HepG2 (cell line): ENCODE measurements around the gene RABL6. TPM values are rescaled to one million over a fixed set of nuclear protein-coding genes. Genes with fewer than 3 reads are reported as not detected.
A peak's percentile ranks its signal among the peaks of the same experiment; 100 is the strongest.

ENCODE experiments used
- ATF1 ChIP-seq: IDR thresholded peaks from 2 replicates; pipeline ENCODE4 v1.6.1; 2016; ENCODE audit warnings: mild to moderate bottlenecking, control low read depth
- MXI1 ChIP-seq: IDR thresholded peaks from 3 replicates; pipeline ENCODE4 v1.6.1; 2012; ENCODE audit warnings: low read depth, low read length, inconsistent platforms, borderline replicate concordance
- NR3C1 ChIP-seq: sonication (generic); formaldehyde crosslinking; IDR thresholded peaks from 2 replicates; pipeline ENCODE4 v1.4.0; 2020; ENCODE audit warnings: missing genetic modification reagents
- PAWR ChIP-seq: sonication (generic); formaldehyde crosslinking; IDR thresholded peaks from 2 replicates; pipeline ENCODE4 v1.4.0; 2020; ENCODE audit warnings: missing genetic modification reagents, mild to moderate bottlenecking, borderline replicate concordance
- RXRA ChIP-seq: sonication (generic); formaldehyde crosslinking; IDR thresholded peaks from 2 replicates; pipeline ENCODE4 v1.5.1; 2020; ENCODE audit warnings: missing genetic modification reagents
- RXRB ChIP-seq: IDR thresholded peaks from 2 replicates; pipeline ENCODE4 v1.6.1; 2016; ENCODE audit warnings: borderline replicate concordance, missing genetic modification reagents, missing compliant biosample characterization
- SOX6 ChIP-seq, 2 experiments: fragments of 450-650 bp in 1 of 2; sonication (generic) in 1 of 2; formaldehyde crosslinking in 1 of 2; IDR thresholded peaks; 2 replicates each; pipeline versions ENCODE4 v1.4.0 to v1.6.1; 2017 to 2020; ENCODE audit warnings: antibody characterized with exemption in 1 of 2, mild to moderate bottlenecking in 1 of 2, missing genetic modification reagents in 1 of 2
- SP2 ChIP-seq: sonication (generic); formaldehyde crosslinking; IDR thresholded peaks from 2 replicates; pipeline ENCODE4 v1.5.1; 2020; ENCODE audit warnings: mild to moderate bottlenecking, missing genetic modification reagents
- SRSF4 ChIP-seq: fragments of 200-400 bp; formaldehyde crosslinking; IDR thresholded peaks from one replicate; pipeline ENCODE4 v1.6.1; 2018; ENCODE audit warnings: mild to moderate bottlenecking, low read depth, low read length, moderate library complexity; ENCODE audit not compliant: poor library complexity, severe bottlenecking
- ZFP36L2 ChIP-seq: sonication (generic); formaldehyde crosslinking; IDR thresholded peaks from 2 replicates; pipeline ENCODE4 v1.4.0; 2020; ENCODE audit warnings: missing genetic modification reagents
- ZKSCAN5 ChIP-seq: sonication (generic); formaldehyde crosslinking; IDR thresholded peaks from 2 replicates; pipeline ENCODE4 v1.5.1; 2020; ENCODE audit warnings: mild to moderate bottlenecking, missing genetic modification reagents
- ZNF263 ChIP-seq: sonication (generic); formaldehyde crosslinking; IDR thresholded peaks from 2 replicates; pipeline ENCODE4 v1.4.0; 2020; ENCODE audit warnings: missing genetic modification reagents
- ZNF34 ChIP-seq: sonication (generic); formaldehyde crosslinking; IDR thresholded peaks from 2 replicates; pipeline ENCODE4 v1.4.0; 2020; ENCODE audit warnings: mild to moderate bottlenecking, missing genetic modification reagents, borderline replicate concordance
- ZNF567 ChIP-seq: sonication (generic); formaldehyde crosslinking; IDR thresholded peaks from 2 replicates; pipeline ENCODE4 v1.8.1; 2023; ENCODE audit warnings: mild to moderate bottlenecking, missing genetic modification reagents, borderline replicate concordance
- polyA plus RNA-seq, 8 experiments: library from polyadenylated mRNA; depleted of rRNA in 3 of 8; stranded (reverse) in 7 of 8; unstranded in 1 of 8; fragments of >200 nt; fragmentation: Illumina TruSeq in 4 of 8; extraction: Trizol in 4 of 8; gene quantifications; 2 replicates each; pipeline versions ENCODE4 v1.2.1 to v1.2.3, GENCODE V29; 2011 to 2016; ENCODE audit warnings: low read depth in 4 of 8, missing spikeins in 1 of 8, mixed read lengths in 1 of 8; ENCODE audit not compliant: insufficient read depth in 1 of 8
- total RNA-seq, 5 experiments: library from RNA; depleted of rRNA; stranded (reverse); fragments of >200 nt; fragmentation: Illumina TruSeq; extraction: Trizol; gene quantifications; 2 replicates each; pipeline ENCODE4 v1.2.3, GENCODE V29; 2016; ENCODE audit warnings: low read depth in 1 of 5
- TF ChIP-seq, protein P1 (sequence below): sonication (generic); formaldehyde crosslinking; IDR thresholded peaks from 2 replicates; pipeline ENCODE4 v1.8.0; 2022; ENCODE audit warnings: missing genetic modification reagents, low read depth, mild to moderate bottlenecking, borderline replicate concordance
- TF ChIP-seq, protein P2 (sequence below): IDR thresholded peaks from 2 replicates; pipeline ENCODE4 v1.6.1; 2016; ENCODE audit warnings: missing biosample characterization, missing genetic modification reagents, low read depth
- TF ChIP-seq, protein P3 (sequence below): sonication (generic); formaldehyde crosslinking; IDR thresholded peaks from 2 replicates; pipeline ENCODE4 v1.4.0; 2020; ENCODE audit warnings: missing genetic modification reagents
- TF ChIP-seq, protein P4 (sequence below): sonication (generic); formaldehyde crosslinking; IDR thresholded peaks from 2 replicates; pipeline ENCODE4 v1.5.0; 2020; ENCODE audit warnings: mild to moderate bottlenecking, missing genetic modification reagents
- TF ChIP-seq, protein P5 (sequence below): sonication (generic); formaldehyde crosslinking; IDR thresholded peaks from 2 replicates; pipeline ENCODE4 v1.9.0; 2021; ENCODE audit warnings: missing genetic modification reagents, mild to moderate bottlenecking, borderline replicate concordance
- TF ChIP-seq, protein P6 (sequence below): sonication (generic); formaldehyde crosslinking; IDR thresholded peaks from 2 replicates; pipeline ENCODE4 v1.5.0; 2020; ENCODE audit warnings: missing genetic modification reagents

RABL6 gene
- total and polyA plus RNA-seq, 2 of the 13 experiments (the other 11 are each of a cell fraction or from before 2014, with no cell fraction given): 81.5 to 125 TPM

DNA sequence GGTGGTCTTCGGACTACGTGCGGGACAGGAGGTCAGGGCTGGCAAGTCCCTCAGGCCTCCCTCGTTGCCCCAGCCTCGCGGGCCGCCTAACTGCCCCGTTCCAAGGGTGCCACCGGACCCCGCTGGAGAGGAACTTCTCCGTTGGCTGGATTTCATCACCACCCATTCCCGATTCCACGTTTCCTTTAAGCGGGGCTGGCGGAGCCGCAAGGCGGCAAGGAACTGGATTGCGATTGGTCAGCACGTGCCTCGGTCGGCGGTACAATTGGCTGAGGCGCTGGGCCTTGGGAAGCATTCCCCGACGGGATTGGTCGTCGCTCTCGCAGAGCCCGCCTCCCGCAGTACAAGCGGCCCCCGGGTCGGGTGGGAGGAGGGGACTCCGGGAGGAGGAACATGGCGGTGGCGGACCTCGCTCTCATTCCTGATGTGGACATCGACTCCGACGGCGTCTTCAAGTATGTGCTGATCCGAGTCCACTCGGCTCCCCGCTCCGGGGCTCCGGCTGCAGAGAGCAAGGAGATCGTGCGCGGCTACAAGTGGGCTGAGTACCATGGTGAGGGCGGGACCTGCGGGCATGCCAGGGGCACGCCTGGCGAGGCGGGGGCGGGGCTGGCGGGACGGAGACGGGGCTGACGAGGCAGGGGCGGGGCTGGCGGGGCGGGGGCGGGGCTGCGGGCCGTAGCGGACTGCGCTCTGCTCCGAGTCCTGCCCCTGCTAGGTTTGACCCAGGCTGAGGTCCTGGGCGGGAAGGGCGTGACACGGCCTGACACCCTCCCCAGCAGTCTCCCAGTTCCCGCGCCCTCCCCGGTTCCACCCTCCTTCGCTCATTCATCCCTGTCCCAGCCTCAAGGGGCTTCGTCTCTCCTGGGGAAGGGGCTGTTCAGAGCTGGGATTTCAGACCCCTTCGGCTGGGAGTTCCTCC is 41.6 kb downstream of the RABL6 start, which contains the start of gene PHPT1 (continued):
- TF ChIP-seq, protein P1, sequence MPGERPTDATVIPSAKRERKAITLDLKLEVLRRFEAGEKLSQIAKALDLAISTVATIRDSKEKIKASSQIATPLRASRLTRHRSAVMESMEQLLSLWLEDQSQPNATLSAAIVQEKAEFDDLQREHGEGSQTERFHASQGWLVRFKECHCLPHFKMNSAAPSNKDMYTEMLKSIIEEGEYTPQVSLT (CRISPR knock-in tag): no peak
- TF ChIP-seq ZKSCAN5 (CRISPR knock-in tag) (no peak), ZFP36L2 (no peak), ZNF34 (CRISPR knock-in tag) (no peak), ZNF263 (CRISPR knock-in tag) (peak; percentile 75; the same call in 1 of the 2 replicates), NR3C1 (no peak), SOX6 (IDR thresholded peaks at IDR 0.05) (no peak), SOX6 (CRISPR knock-in tag; IDR thresholded peaks at IDR 0.05) (peak; percentile 35; the same call in 1 of the 2 replicates), MXI1 (peak; percentile 57; the same call in 1 of the 3 replicates), RXRB (CRISPR knock-in tag) (no peak), SRSF4 (no peak), ZNF567 (CRISPR knock-in tag) (no peak), RXRA (peak; percentile 48; the same call in 1 of the 2 replicates), PAWR (CRISPR knock-in tag) (no peak), ATF1 (CRISPR knock-in tag) (no peak), SP2 (peak; percentile 97)
- TF ChIP-seq, protein P2, sequence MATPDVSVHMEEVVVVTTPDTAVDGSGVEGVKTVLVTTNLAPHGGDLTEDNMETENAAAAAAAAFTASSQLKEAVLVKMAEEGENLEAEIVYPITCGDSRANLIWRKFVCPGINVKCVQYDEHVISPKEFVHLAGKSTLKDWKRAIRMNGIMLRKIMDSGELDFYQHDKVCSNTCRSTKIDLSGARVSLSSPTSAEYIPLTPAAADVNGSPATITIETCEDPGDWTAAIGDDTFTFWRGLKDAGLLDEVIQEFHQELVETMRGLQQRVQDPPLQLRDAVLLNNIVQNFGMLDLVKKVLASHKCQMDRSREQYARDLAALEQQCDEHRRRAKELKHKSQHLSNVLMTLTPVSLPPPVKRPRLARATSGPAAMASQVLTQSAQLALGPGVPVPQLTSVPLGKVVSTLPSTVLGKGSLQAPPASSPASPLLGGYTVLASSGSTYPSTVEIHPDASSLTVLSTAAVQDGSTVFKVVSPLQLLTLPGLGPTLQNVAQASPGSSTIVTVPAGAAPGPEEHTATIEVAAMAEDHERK: no peak
- TF ChIP-seq, protein P3, sequence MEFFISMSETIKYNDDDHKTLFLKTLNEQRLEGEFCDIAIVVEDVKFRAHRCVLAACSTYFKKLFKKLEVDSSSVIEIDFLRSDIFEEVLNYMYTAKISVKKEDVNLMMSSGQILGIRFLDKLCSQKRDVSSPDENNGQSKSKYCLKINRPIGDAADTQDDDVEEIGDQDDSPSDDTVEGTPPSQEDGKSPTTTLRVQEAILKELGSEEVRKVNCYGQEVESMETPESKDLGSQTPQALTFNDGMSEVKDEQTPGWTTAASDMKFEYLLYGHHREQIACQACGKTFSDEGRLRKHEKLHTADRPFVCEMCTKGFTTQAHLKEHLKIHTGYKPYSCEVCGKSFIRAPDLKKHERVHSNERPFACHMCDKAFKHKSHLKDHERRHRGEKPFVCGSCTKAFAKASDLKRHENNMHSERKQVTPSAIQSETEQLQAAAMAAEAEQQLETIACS (CRISPR knock-in tag): no peak
- TF ChIP-seq, protein P4, sequence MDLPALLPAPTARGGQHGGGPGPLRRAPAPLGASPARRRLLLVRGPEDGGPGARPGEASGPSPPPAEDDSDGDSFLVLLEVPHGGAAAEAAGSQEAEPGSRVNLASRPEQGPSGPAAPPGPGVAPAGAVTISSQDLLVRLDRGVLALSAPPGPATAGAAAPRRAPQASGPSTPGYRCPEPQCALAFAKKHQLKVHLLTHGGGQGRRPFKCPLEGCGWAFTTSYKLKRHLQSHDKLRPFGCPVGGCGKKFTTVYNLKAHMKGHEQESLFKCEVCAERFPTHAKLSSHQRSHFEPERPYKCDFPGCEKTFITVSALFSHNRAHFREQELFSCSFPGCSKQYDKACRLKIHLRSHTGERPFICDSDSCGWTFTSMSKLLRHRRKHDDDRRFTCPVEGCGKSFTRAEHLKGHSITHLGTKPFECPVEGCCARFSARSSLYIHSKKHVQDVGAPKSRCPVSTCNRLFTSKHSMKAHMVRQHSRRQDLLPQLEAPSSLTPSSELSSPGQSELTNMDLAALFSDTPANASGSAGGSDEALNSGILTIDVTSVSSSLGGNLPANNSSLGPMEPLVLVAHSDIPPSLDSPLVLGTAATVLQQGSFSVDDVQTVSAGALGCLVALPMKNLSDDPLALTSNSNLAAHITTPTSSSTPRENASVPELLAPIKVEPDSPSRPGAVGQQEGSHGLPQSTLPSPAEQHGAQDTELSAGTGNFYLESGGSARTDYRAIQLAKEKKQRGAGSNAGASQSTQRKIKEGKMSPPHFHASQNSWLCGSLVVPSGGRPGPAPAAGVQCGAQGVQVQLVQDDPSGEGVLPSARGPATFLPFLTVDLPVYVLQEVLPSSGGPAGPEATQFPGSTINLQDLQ: 0 out of 2 replicates have a peak, but pooled peaks have one; percentile 51
- TF ChIP-seq, protein P5, sequence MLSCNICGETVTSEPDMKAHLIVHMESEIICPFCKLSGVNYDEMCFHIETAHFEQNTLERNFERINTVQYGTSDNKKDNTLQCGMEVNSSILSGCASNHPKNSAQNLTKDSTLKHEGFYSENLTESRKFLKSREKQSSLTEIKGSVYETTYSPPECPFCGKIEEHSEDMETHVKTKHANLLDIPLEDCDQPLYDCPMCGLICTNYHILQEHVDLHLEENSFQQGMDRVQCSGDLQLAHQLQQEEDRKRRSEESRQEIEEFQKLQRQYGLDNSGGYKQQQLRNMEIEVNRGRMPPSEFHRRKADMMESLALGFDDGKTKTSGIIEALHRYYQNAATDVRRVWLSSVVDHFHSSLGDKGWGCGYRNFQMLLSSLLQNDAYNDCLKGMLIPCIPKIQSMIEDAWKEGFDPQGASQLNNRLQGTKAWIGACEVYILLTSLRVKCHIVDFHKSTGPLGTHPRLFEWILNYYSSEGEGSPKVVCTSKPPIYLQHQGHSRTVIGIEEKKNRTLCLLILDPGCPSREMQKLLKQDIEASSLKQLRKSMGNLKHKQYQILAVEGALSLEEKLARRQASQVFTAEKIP: no peak
- TF ChIP-seq, protein P6, sequence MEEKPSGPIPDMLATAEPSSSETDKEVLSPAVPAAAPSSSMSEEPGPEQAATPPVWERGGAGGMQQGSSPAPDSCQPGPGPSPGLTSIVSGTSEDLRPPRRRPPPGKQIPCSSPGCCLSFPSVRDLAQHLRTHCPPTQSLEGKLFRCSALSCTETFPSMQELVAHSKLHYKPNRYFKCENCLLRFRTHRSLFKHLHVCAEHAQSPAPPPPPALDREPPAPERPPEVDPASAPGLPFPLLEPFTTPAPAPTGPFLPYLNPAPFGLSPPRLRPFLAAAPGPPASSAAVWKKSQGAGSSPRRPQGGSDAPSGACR (CRISPR knock-in tag): 0 out of 2 replicates have a peak, but pooled peaks have one; percentile 82
